SU-DHL-6 (cell line): ENCODE measurements around the gene ZDHHC7.

ENCODE experiments used
- H2AFZ ChIP-seq: fragments of 200-600 bp; sonication (generic); 2 replicates; pipeline ENCODE4 v1.6.1; 2014; ENCODE audit warnings: low read depth, mild to moderate bottlenecking, moderate library complexity, mixed read lengths, antibody characterized with exemption, low read length; ENCODE audit not compliant: severe bottlenecking
- H3F3A ChIP-seq: fragments of 200-600 bp; shearing (Covaris generic); 2 replicates; pipeline ENCODE4 v1.6.0; 2016; ENCODE audit warnings: antibody characterized with exemption, mild to moderate bottlenecking; ENCODE audit not compliant: insufficient read depth
- H3K27ac ChIP-seq: fragments of 200-600 bp; sonication (generic); 2 replicates; pipeline ENCODE4 v1.5.1; 2016; ENCODE audit warnings: low read depth, mild to moderate bottlenecking, low read length, moderate library complexity, mixed read lengths
- H3K27me3 ChIP-seq: fragments of 200-600 bp; sonication (generic), shearing (Covaris generic); 2 replicates; pipeline ENCODE4 v1.6.0; 2014; ENCODE audit warnings: mild to moderate bottlenecking, low read length
- H3K36me3 ChIP-seq: fragments of 200-600 bp; sonication (generic); 2 replicates; pipeline ENCODE4 v1.6.1; 2014; ENCODE audit warnings: mild to moderate bottlenecking, low read length, mixed read lengths
- H3K4me2 ChIP-seq: fragments of 300-600, 200-600 bp; shearing (Covaris generic), sonication (generic); 2 replicates; pipeline ENCODE4 v1.6.0; 2014; ENCODE audit warnings: low read length, low read depth, mild to moderate bottlenecking; ENCODE audit not compliant: poor library complexity, severe bottlenecking
- H3K4me3 ChIP-seq: fragments of 200-600 bp; sonication (generic); 2 replicates; pipeline ENCODE4 v1.5.1; 2014; ENCODE audit warnings: antibody characterized with exemption, low read length, mild to moderate bottlenecking, mixed read lengths; ENCODE audit not compliant: insufficient read depth, poor library complexity, severe bottlenecking
- H3K79me2 ChIP-seq: fragments of 200-600 bp; sonication (generic); 2 replicates; pipeline ENCODE4 v1.6.1; 2014; ENCODE audit warnings: mild to moderate bottlenecking, low read length, moderate library complexity; ENCODE audit not compliant: insufficient read depth
- H3K9ac ChIP-seq: fragments of 200-600 bp; sonication (generic); 2 replicates; pipeline ENCODE4 v1.7.0; 2014; ENCODE audit warnings: mild to moderate bottlenecking, low read length
- H3K9me2 ChIP-seq: fragments of 200-600 bp; sonication (generic); replicated peaks from 2 replicates; pipeline ENCODE4 v1.6.1; 2014; ENCODE audit warnings: low read length; ENCODE audit not compliant: insufficient read depth
- H3K9me3 ChIP-seq: fragments of 200-600 bp; sonication (generic); 2 replicates; pipeline ENCODE4 v1.6.1; 2014; ENCODE audit warnings: low read length, mixed read lengths; ENCODE audit not compliant: insufficient read depth
- H4K20me1 ChIP-seq: fragments of 200-600 bp; sonication (generic); 2 replicates; pipeline ENCODE4 v1.6.1; 2014; ENCODE audit warnings: low read depth, mild to moderate bottlenecking, antibody characterized with exemption, low read length, moderate library complexity, mixed read lengths
- EZH2phosphoT487 ChIP-seq: fragments of 200-600 bp; sonication (generic), shearing (Covaris generic); conservative IDR thresholded peaks from 2 replicates; pipeline ENCODE4 v1.6.1; 2018; ENCODE audit warnings: mild to moderate bottlenecking, antibody characterized with exemption, low read length, moderate library complexity, mixed read lengths
- TF ChIP-seq, protein P1 (sequence below): fragments of 200-600 bp; sonication (generic); IDR thresholded peaks from one replicate; pipeline ENCODE4 v1.5.1; 2017; ENCODE audit warnings: antibody characterized with exemption, mild to moderate bottlenecking, low read length, moderate library complexity; ENCODE audit not compliant: insufficient read depth, poor library complexity, severe bottlenecking

The ZDHHC7 gene

GRCh38 chr16:84989749-84990620, 21.4 kb downstream of the ZDHHC7 start:
- Histone ChIP-seq H3K4me3 (no peak overlapping the region), H4K20me1 (no peaks in the 10 kb centered on the region), H3K79me2 (no peaks in the 10 kb centered on the region), H3K9ac (no peak overlapping the region), H3K27me3 (no peaks in the 10 kb centered on the region), H3F3A (no peaks in the 10 kb centered on the region), H3K4me2 (no peak overlapping the region), H3K9me3 (no peaks in the 10 kb centered on the region), H3K27ac (no peak overlapping the region), H3K36me3 (no peaks in the 10 kb centered on the region), H2AFZ (no peak overlapping the region), H3K9me2 (no peaks in the 10 kb centered on the region)
- TF ChIP-seq, protein P1, sequence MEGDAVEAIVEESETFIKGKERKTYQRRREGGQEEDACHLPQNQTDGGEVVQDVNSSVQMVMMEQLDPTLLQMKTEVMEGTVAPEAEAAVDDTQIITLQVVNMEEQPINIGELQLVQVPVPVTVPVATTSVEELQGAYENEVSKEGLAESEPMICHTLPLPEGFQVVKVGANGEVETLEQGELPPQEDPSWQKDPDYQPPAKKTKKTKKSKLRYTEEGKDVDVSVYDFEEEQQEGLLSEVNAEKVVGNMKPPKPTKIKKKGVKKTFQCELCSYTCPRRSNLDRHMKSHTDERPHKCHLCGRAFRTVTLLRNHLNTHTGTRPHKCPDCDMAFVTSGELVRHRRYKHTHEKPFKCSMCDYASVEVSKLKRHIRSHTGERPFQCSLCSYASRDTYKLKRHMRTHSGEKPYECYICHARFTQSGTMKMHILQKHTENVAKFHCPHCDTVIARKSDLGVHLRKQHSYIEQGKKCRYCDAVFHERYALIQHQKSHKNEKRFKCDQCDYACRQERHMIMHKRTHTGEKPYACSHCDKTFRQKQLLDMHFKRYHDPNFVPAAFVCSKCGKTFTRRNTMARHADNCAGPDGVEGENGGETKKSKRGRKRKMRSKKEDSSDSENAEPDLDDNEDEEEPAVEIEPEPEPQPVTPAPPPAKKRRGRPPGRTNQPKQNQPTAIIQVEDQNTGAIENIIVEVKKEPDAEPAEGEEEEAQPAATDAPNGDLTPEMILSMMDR = no peak
- no peak for TF ChIP-seq EZH2phosphoT487

DNA sequence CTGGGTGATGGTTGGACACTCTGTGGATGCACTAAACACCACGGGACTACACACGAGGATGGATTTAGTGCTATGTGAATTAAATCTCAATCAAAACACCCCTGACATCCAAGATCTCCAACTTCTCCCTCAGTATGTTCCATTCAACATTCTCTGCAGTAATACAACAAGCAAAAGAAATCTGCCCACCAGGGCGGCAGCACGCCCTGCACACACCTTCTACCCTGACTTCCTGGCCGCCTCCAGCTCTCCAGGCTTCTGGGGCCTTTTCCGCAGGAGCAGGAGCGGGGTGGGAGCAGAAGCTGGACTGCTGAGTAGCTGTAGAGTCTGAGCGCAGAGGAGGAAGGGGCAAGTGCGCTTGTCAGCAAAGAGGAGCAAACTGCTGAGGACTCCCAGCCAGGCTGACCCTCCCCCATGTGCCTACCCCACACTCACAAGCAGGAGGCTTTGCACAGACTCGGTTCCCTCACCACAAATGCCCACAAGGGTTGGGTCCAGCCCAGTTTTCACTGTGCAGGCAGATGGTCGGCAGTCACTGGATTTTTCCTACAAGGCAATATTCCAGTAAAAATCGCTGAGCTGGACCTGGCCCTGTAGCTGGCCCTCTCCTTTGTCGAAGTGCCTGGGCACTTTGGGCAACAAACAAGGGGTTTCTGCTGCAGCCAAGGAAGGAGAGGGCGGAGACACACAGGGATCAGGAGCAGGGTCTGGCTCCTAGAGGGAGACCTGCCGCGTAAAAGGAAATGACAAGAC, 22.8 kb downstream of the ZDHHC7 start:
- Histone ChIP-seq H3K79me2 (no peaks in the 10 kb centered on the region), H3K9me3 (no peaks in the 10 kb centered on the region), H3F3A (no peaks in the 10 kb centered on the region), H3K27me3 (no peaks in the 10 kb centered on the region), H3K4me2 (no peak overlapping the region), H3K27ac (no peak overlapping the region), H3K36me3 (no peaks in the 10 kb centered on the region), H3K9ac (no peak overlapping the region), H3K9me2 (no peaks in the 10 kb centered on the region), H3K4me3 (no peak overlapping the region), H4K20me1 (no peaks in the 10 kb centered on the region), H2AFZ (no peak overlapping the region)
- TF ChIP-seq EZH2phosphoT487 = no peak
- TF ChIP-seq, protein P1 = no peak

DNA sequence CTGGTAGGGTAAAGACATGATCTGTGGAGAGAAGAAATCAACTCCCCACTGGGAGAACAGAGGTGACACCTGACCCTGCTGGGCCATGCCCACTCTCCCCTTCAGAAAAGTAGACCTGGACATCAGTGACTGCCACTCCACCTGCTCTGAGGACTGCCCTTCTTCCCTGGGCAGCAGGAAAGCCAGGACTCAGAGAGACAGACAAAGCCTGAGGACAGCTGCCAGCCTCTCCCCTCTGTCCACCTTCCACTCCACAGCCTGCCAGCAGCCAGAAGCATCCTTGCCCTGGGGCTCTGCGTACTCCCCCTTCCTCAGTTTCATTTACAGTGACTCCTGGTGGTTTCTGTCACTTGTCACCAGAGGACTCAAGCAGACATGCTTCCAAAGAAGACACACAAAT, 24.5 kb downstream of the ZDHHC7 start:
- TF ChIP-seq, protein P1 = no peak
- no peak for TF ChIP-seq EZH2phosphoT487
- Histone ChIP-seq H3F3A (no peaks in the 10 kb centered on the region), H4K20me1 (no peaks in the 10 kb centered on the region), H3K27ac (no peak overlapping the region), H3K27me3 (no peaks in the 10 kb centered on the region), H3K9ac (no peak overlapping the region), H3K4me3 (no peak overlapping the region), H3K36me3 (no peaks in the 10 kb centered on the region), H2AFZ (no peak overlapping the region), H3K4me2 (no peak overlapping the region), H3K9me3 (no peaks in the 10 kb centered on the region), H3K9me2 (no peaks in the 10 kb centered on the region), H3K79me2 (no peaks in the 10 kb centered on the region)
